H9 (cell line): ENCODE measurements around the gene UQCRC2. TPM values are rescaled to one million over a fixed set of nuclear protein-coding genes. Genes with fewer than 3 reads are reported as not detected.

Experiments used
- DNase-seq: peaks from one replicate; pipeline ENCODE4 v3.0.0-alpha.2; 2017
- H2AFZ ChIP-seq: one replicate; pipeline ENCODE4 v1.6.1; 2013; ENCODE audit warnings: mild to moderate bottlenecking, low read length, control low read depth, moderate library complexity
- H2AK5ac ChIP-seq: 2 replicates; pipeline ENCODE4 v1.6.1; 2013; ENCODE audit warnings: low read length, control low read depth, mixed read lengths; ENCODE audit not compliant: insufficient read length
- H2BK120ac ChIP-seq: one replicate; pipeline ENCODE4 v1.6.1; 2013; ENCODE audit warnings: low read depth, mild to moderate bottlenecking, low read length, control low read depth, inconsistent platforms; ENCODE audit not compliant: poor library complexity, severe bottlenecking
- H2BK12ac ChIP-seq: 2 replicates; pipeline ENCODE4 v1.6.1; 2013; ENCODE audit warnings: low read length, control low read depth, mixed read lengths, low read depth; ENCODE audit not compliant: insufficient read length
- H2BK15ac ChIP-seq: 2 replicates; pipeline ENCODE4 v1.6.1; 2013; ENCODE audit warnings: low read depth, low read length, control low read depth
- H2BK20ac ChIP-seq: one replicate; pipeline ENCODE4 v1.6.1; 2013; ENCODE audit warnings: low read depth, mild to moderate bottlenecking, low read length, control low read depth, inconsistent platforms; ENCODE audit not compliant: poor library complexity, severe bottlenecking
- H2BK5ac ChIP-seq: 2 replicates; pipeline ENCODE4 v1.6.1; 2013; ENCODE audit warnings: low read length, control low read depth, mixed read lengths; ENCODE audit not compliant: insufficient read length
- H3K14ac ChIP-seq: 2 replicates; pipeline ENCODE4 v1.6.1; 2013; ENCODE audit warnings: low read length, control low read depth; ENCODE audit not compliant: insufficient read depth
- H3K18ac ChIP-seq: 2 replicates; pipeline ENCODE4 v1.6.1; 2013; ENCODE audit warnings: low read depth, mild to moderate bottlenecking, mixed read lengths, low read length, control low read depth; ENCODE audit not compliant: insufficient read length
- H3K23ac ChIP-seq: 2 replicates; pipeline ENCODE4 v1.6.1; 2013; ENCODE audit warnings: low read length, control low read depth, mixed read lengths, low read depth; ENCODE audit not compliant: insufficient read length
- H3K23me2 ChIP-seq: 2 replicates; pipeline ENCODE4 v1.6.1; 2013; ENCODE audit warnings: low read depth, mild to moderate bottlenecking, mixed read lengths, low read length, control low read depth; ENCODE audit not compliant: insufficient read length, poor library complexity, severe bottlenecking
- H3K27ac ChIP-seq: 2 replicates; pipeline ENCODE4 v1.5.1; 2013; ENCODE audit warnings: low read length, control low read depth, mixed read lengths, low read depth; ENCODE audit not compliant: insufficient read length
- H3K27me3 ChIP-seq: 2 replicates; pipeline ENCODE4 v1.6.1; 2013; ENCODE audit warnings: low read length, control low read depth, inconsistent platforms; ENCODE audit not compliant: insufficient read depth
- H3K4ac ChIP-seq: 2 replicates; pipeline ENCODE4 v1.6.1; 2013; ENCODE audit warnings: low read depth, mild to moderate bottlenecking, control low read depth, inconsistent platforms, low read length, moderate library complexity
- H3K4me1 ChIP-seq: 2 replicates; pipeline ENCODE4 v1.6.1; 2013; ENCODE audit warnings: low read length, control low read depth, inconsistent platforms; ENCODE audit not compliant: insufficient read depth
- H3K4me2 ChIP-seq: 2 replicates; pipeline ENCODE4 v1.6.1; 2013; ENCODE audit warnings: low read length, control low read depth, mixed read lengths; ENCODE audit not compliant: insufficient read length, insufficient read depth
- H3K56ac ChIP-seq: 2 replicates; pipeline ENCODE4 v1.6.1; 2013; ENCODE audit warnings: low read depth, mild to moderate bottlenecking, mixed read lengths, low read length, control low read depth; ENCODE audit not compliant: insufficient read length
- H3K79me1 ChIP-seq: 2 replicates; pipeline ENCODE4 v1.6.1; 2013; ENCODE audit warnings: low read depth, mild to moderate bottlenecking, moderate library complexity, low read length, control low read depth, inconsistent platforms; ENCODE audit not compliant: insufficient read depth, poor library complexity, severe bottlenecking
- H3K79me2 ChIP-seq: 2 replicates; pipeline ENCODE4 v1.6.1; 2013; ENCODE audit warnings: low read length, control low read depth, inconsistent platforms; ENCODE audit not compliant: insufficient read depth
- H3K9ac ChIP-seq: 2 replicates; pipeline ENCODE4 v1.6.1; 2013; ENCODE audit warnings: low read length, control low read depth, mixed read lengths; ENCODE audit not compliant: insufficient read length; ENCODE audit errors: extremely low read depth
- H3K9me3 ChIP-seq: one replicate; pipeline ENCODE4 v1.6.1; 2013; ENCODE audit warnings: low read depth, low read length, inconsistent platforms; ENCODE audit not compliant: control insufficient read depth
- H3T11ph ChIP-seq: one replicate; pipeline ENCODE4 v1.6.1; 2013; ENCODE audit warnings: mild to moderate bottlenecking, low read length, control low read depth, inconsistent platforms
- H4K20me1 ChIP-seq: one replicate; pipeline ENCODE4 v1.6.1; 2013; ENCODE audit not compliant: control insufficient read depth, insufficient read length, insufficient read depth
- H4K5ac ChIP-seq: 2 replicates; pipeline ENCODE4 v1.6.1; 2013; ENCODE audit warnings: low read depth, mild to moderate bottlenecking, mixed read lengths, low read length, control low read depth; ENCODE audit not compliant: insufficient read length
- H4K8ac ChIP-seq: replicated peaks from 2 replicates; pipeline ENCODE4 v1.6.1; 2013; ENCODE audit warnings: low read length, control low read depth, mixed read lengths, low read depth; ENCODE audit not compliant: insufficient read length
- H4K91ac ChIP-seq: 2 replicates; pipeline ENCODE4 v1.6.1; 2013; ENCODE audit warnings: low read depth, mild to moderate bottlenecking, moderate library complexity, mixed read lengths, low read length, control low read depth; ENCODE audit not compliant: insufficient read length
- H3K27ac Mint-ChIP-seq, 3 experiments: 2 replicates in 2 of 3; 3 replicates in 1 of 3; pipeline ENCODE4 v1.8.0; 2020 to 2021; ENCODE audit warnings: mixed read lengths in 3 of 3, mild to moderate bottlenecking in 1 of 3, moderate library complexity in 1 of 3
- H3K27me3 Mint-ChIP-seq: 2 replicates; pipeline ENCODE4 v1.8.0; 2021; ENCODE audit warnings: low read depth, mild to moderate bottlenecking, moderate library complexity, mixed read lengths
- H3K36me3 Mint-ChIP-seq, 3 experiments: 2 replicates in 2 of 3; 3 replicates in 1 of 3; pipeline ENCODE4 v1.8.0; 2020 to 2021; ENCODE audit warnings: low read depth in 3 of 3, mixed read lengths in 3 of 3; ENCODE audit not compliant: insufficient read depth in 1 of 3
- H3K4me1 Mint-ChIP-seq, 2 experiments: 2 replicates each; pipeline ENCODE4 v1.8.0; 2020; ENCODE audit warnings: mixed read lengths in 2 of 2
- H3K4me3 Mint-ChIP-seq, 2 experiments: 2 replicates in 1 of 2; 3 replicates in 1 of 2; pipeline ENCODE4 v1.8.0; 2020 to 2021; ENCODE audit warnings: mild to moderate bottlenecking in 2 of 2, mixed read lengths in 2 of 2, moderate library complexity in 1 of 2
- H3K9me3 Mint-ChIP-seq, 2 experiments: 2 replicates in 1 of 2; 3 replicates in 1 of 2; pipeline ENCODE4 v1.8.0; 2020; ENCODE audit warnings: mild to moderate bottlenecking in 2 of 2, mixed read lengths in 2 of 2, moderate library complexity in 1 of 2
- WGBS: extraction: QIAGEN DNeasy Blood & Tissue Kit; methylation state at CpG from one replicate; pipeline ENCODE4 v1.1.7; 2013; ENCODE audit warnings: missing lambda C conversion rate, low lambda C conversion rate, mixed read lengths; ENCODE audit not compliant: insufficient read length; ENCODE audit errors: extremely low coverage; 5-methylcytosine and 5-hydroxymethylcytosine counted together
- total RNA-seq: library from RNA; stranded (reverse); gene quantifications from 2 replicates; pipeline ENCODE4 v1.2.1, GENCODE V29; 2021
- TF ChIP-seq, protein P1 (sequence below): fragments of 200-600 bp; sonication (generic); conservative IDR thresholded peaks from 3 replicates; pipeline ENCODE4 v1.8.0; 2021; ENCODE audit warnings: antibody characterized with exemption, mild to moderate bottlenecking

The UQCRC2 gene
- total RNA-seq, 1 experiment from 2014 or later = 228 TPM

DNA sequence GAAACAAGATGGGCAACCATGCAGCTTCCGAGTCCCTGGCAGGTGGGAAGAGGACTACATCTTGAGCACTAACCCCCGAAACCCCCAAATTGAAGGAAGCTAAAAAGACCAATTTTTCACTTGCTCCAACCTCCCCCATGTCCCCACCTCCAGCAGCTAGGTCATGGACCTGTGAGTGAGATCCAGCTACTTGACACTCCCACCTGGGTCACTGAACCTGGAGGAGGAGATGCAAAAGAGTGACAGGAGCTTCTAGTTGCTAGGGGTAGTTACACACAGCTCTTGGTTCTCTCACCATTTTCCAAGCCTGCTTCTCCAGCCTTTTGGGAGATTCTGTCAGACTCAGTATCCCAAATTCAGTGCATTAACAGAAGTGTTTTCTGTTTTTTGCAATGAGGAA lies 36.6 kb downstream of the UQCRC2 start:
- no peak overlapping the region for H3K9ac ChIP-seq
- no peak overlapping the region for H2BK12ac ChIP-seq
- no peak overlapping the region for H2BK5ac ChIP-seq
- no peaks in the 10 kb centered on the region for H3K79me1 ChIP-seq
- no peak overlapping the region for H3K56ac ChIP-seq
- H3K23ac ChIP-seq = no peak overlapping the region
- Mint-ChIP-seq H3K27me3 (no peaks in the 10 kb centered on the region), H3K27ac (no peak overlapping the region), H3K4me1 (peaks cover 8 to 9% of the 10 kb centered on the region in 2 experiments), H3K36me3 (peaks cover 0 to under 1% (median 0%) of the 10 kb centered on the region in 3 experiments; a peak in 2 of 7 replicates), H3K4me3 (no peak overlapping the region), H3K9me3 (no peaks in the 10 kb centered on the region)
- no peaks in the 10 kb centered on the region for H3K4me1 ChIP-seq
- no peak overlapping the region for H3K14ac ChIP-seq
- no peak overlapping the region for H2BK120ac ChIP-seq
- no peak overlapping the region for H3K18ac ChIP-seq
- H2AK5ac ChIP-seq = no peak overlapping the region
- H3K9me3 ChIP-seq = no peaks in the 10 kb centered on the region
- no peaks in the 10 kb centered on the region for H3K79me2 ChIP-seq
- TF ChIP-seq, protein P1, sequence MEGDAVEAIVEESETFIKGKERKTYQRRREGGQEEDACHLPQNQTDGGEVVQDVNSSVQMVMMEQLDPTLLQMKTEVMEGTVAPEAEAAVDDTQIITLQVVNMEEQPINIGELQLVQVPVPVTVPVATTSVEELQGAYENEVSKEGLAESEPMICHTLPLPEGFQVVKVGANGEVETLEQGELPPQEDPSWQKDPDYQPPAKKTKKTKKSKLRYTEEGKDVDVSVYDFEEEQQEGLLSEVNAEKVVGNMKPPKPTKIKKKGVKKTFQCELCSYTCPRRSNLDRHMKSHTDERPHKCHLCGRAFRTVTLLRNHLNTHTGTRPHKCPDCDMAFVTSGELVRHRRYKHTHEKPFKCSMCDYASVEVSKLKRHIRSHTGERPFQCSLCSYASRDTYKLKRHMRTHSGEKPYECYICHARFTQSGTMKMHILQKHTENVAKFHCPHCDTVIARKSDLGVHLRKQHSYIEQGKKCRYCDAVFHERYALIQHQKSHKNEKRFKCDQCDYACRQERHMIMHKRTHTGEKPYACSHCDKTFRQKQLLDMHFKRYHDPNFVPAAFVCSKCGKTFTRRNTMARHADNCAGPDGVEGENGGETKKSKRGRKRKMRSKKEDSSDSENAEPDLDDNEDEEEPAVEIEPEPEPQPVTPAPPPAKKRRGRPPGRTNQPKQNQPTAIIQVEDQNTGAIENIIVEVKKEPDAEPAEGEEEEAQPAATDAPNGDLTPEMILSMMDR = no peak
- no peaks in the 10 kb centered on the region for H4K20me1 ChIP-seq
- H2BK15ac ChIP-seq = no peak overlapping the region
- no peak overlapping the region for H3T11ph ChIP-seq
- no peak overlapping the region for H4K8ac ChIP-seq
- no CpG with 5 or more reads among the region's 2 CpGs for WGBS
- DNase-seq = no peak
- no peak overlapping the region for H3K4ac ChIP-seq
- no peak overlapping the region for H4K91ac ChIP-seq
- no peak overlapping the region for H4K5ac ChIP-seq
- no peaks in the 10 kb centered on the region for H3K23me2 ChIP-seq
- H3K27me3 ChIP-seq = no peaks in the 10 kb centered on the region
- H2BK20ac ChIP-seq = no peak overlapping the region
- no peak overlapping the region for H2AFZ ChIP-seq
- no peak overlapping the region for H3K4me2 ChIP-seq
- no peak overlapping the region for H3K27ac ChIP-seq
